GM13977 (cell line): Measurements from ENCODE around the gene KLF6.

Experiments
- DNase-seq: peaks from one replicate; pipeline ENCODE4 v3.0.0; 2012; ENCODE audit warnings: low spot score
- CTCF ChIP-seq: IDR thresholded peaks from 2 replicates; pipeline ENCODE4 v1.5.1; 2012; ENCODE audit warnings: mild to moderate bottlenecking, control low read depth; ENCODE audit not compliant: insufficient read depth; ENCODE audit errors: extremely low read depth, missing control alignments
- in situ Hi-C: fragments of 300-500 bp; cut with MboI; formaldehyde crosslinking; loops from one replicate; pipeline ENCODE4 v1.12.0; 2022; ENCODE audit warnings: low sequenced_read_pairs, low pct_unique_long_range_greater_than_20kb, mixed read lengths, inconsistent platforms; ENCODE audit not compliant: unreplicated experiment

KLF6 gene

GRCh38 chr10:3812141-3812540 is 27.1 kb upstream of the KLF6 start:
- DNase-seq: no peak
- in situ Hi-C loops: no loop called here
- no peak for TF ChIP-seq CTCF

- in situ Hi-C loops: no loop called here
- no peak for TF ChIP-seq CTCF
- peak; percentile 58 for DNase-seq
Observed at GRCh38 chr10:3811291-3811870, 26.4 kb upstream of the KLF6 start.

GRCh38 chr10:3808689-3809199 is 23.7 kb upstream of the KLF6 start:
- DNase-seq: no peak
- in situ Hi-C loops: no loop called here
- TF ChIP-seq CTCF: no peak

GRCh38 chr10:3807928-3808496 is 23.0 kb upstream of the KLF6 start:
- DNase-seq: no peak
- in situ Hi-C loops: no loop called here
- TF ChIP-seq CTCF: no peak

GRCh38 chr10:3807211-3807927 is 22.4 kb upstream of the KLF6 start:
- TF ChIP-seq CTCF: no peak
- no peak for DNase-seq
- in situ Hi-C loops: no loop called here

GRCh38 chr10:3806603-3807002 is 21.6 kb upstream of the KLF6 start:
- no peak for DNase-seq
- in situ Hi-C loops: no loop called here
- no peak for TF ChIP-seq CTCF
